ENCODE data around the gene TSPAN9.

DNA sequence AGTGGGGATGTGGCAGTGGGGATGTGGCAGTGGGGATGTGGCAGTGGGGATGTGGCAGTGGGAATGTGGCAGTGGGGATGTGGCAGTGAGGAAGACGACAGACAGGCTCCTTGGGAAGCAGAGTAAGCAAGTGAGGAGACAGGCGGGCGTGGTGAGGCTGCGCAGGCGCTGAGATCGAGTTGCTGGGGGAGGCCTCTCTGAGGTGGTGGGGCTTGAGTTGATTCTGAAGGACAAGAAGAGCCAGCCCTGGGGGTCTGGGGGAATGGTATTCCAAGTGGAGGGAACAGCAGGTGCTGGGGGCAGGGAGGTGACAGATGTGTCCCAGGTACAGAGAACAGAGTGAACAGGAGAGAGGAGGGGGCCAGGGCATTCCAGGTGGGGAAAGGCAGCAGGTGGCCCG, 33.8 kb upstream of the TSPAN9 start:
- TF ChIP-seq GATA2 (IDR thresholded peaks at IDR 0.05; ENCODE audit: low read depth, low read length) (no peak), GATA3 (IDR thresholded peaks at IDR 0.05; ENCODE audit: low read depth, low read length) (no peak)

All from SH-SY5Y (cell line).